H9 (cell line): ENCODE results near the gene IFFO2. TPM values are rescaled to one million over a fixed set of nuclear protein-coding genes. Genes with fewer than 3 reads are reported as not detected.

ENCODE experiments used
- DNase-seq: peaks from one replicate; pipeline ENCODE4 v3.0.0-alpha.2; 2017
- H2AFZ ChIP-seq: one replicate; pipeline ENCODE4 v1.6.1; 2013; ENCODE audit warnings: mild to moderate bottlenecking, low read length, control low read depth, moderate library complexity
- H2AK5ac ChIP-seq: 2 replicates; pipeline ENCODE4 v1.6.1; 2013; ENCODE audit warnings: low read length, control low read depth, mixed read lengths; ENCODE audit not compliant: insufficient read length
- H2BK120ac ChIP-seq: one replicate; pipeline ENCODE4 v1.6.1; 2013; ENCODE audit warnings: low read depth, mild to moderate bottlenecking, low read length, control low read depth, inconsistent platforms; ENCODE audit not compliant: poor library complexity, severe bottlenecking
- H2BK12ac ChIP-seq: 2 replicates; pipeline ENCODE4 v1.6.1; 2013; ENCODE audit warnings: low read length, control low read depth, mixed read lengths, low read depth; ENCODE audit not compliant: insufficient read length
- H2BK15ac ChIP-seq: 2 replicates; pipeline ENCODE4 v1.6.1; 2013; ENCODE audit warnings: low read depth, low read length, control low read depth
- H2BK20ac ChIP-seq: one replicate; pipeline ENCODE4 v1.6.1; 2013; ENCODE audit warnings: low read depth, mild to moderate bottlenecking, low read length, control low read depth, inconsistent platforms; ENCODE audit not compliant: poor library complexity, severe bottlenecking
- H2BK5ac ChIP-seq: 2 replicates; pipeline ENCODE4 v1.6.1; 2013; ENCODE audit warnings: low read length, control low read depth, mixed read lengths; ENCODE audit not compliant: insufficient read length
- H3K14ac ChIP-seq: 2 replicates; pipeline ENCODE4 v1.6.1; 2013; ENCODE audit warnings: low read length, control low read depth; ENCODE audit not compliant: insufficient read depth
- H3K18ac ChIP-seq: 2 replicates; pipeline ENCODE4 v1.6.1; 2013; ENCODE audit warnings: low read depth, mild to moderate bottlenecking, mixed read lengths, low read length, control low read depth; ENCODE audit not compliant: insufficient read length
- H3K23ac ChIP-seq: 2 replicates; pipeline ENCODE4 v1.6.1; 2013; ENCODE audit warnings: low read length, control low read depth, mixed read lengths, low read depth; ENCODE audit not compliant: insufficient read length
- H3K23me2 ChIP-seq: 2 replicates; pipeline ENCODE4 v1.6.1; 2013; ENCODE audit warnings: low read depth, mild to moderate bottlenecking, mixed read lengths, low read length, control low read depth; ENCODE audit not compliant: insufficient read length, poor library complexity, severe bottlenecking
- H3K27ac ChIP-seq: 2 replicates; pipeline ENCODE4 v1.5.1; 2013; ENCODE audit warnings: low read length, control low read depth, mixed read lengths, low read depth; ENCODE audit not compliant: insufficient read length
- H3K27me3 ChIP-seq: 2 replicates; pipeline ENCODE4 v1.6.1; 2013; ENCODE audit warnings: low read length, control low read depth, inconsistent platforms; ENCODE audit not compliant: insufficient read depth
- H3K4ac ChIP-seq: 2 replicates; pipeline ENCODE4 v1.6.1; 2013; ENCODE audit warnings: low read depth, mild to moderate bottlenecking, control low read depth, inconsistent platforms, low read length, moderate library complexity
- H3K4me1 ChIP-seq: 2 replicates; pipeline ENCODE4 v1.6.1; 2013; ENCODE audit warnings: low read length, control low read depth, inconsistent platforms; ENCODE audit not compliant: insufficient read depth
- H3K4me2 ChIP-seq: 2 replicates; pipeline ENCODE4 v1.6.1; 2013; ENCODE audit warnings: low read length, control low read depth, mixed read lengths; ENCODE audit not compliant: insufficient read length, insufficient read depth
- H3K56ac ChIP-seq: 2 replicates; pipeline ENCODE4 v1.6.1; 2013; ENCODE audit warnings: low read depth, mild to moderate bottlenecking, mixed read lengths, low read length, control low read depth; ENCODE audit not compliant: insufficient read length
- H3K79me1 ChIP-seq: 2 replicates; pipeline ENCODE4 v1.6.1; 2013; ENCODE audit warnings: low read depth, mild to moderate bottlenecking, moderate library complexity, low read length, control low read depth, inconsistent platforms; ENCODE audit not compliant: insufficient read depth, poor library complexity, severe bottlenecking
- H3K79me2 ChIP-seq: 2 replicates; pipeline ENCODE4 v1.6.1; 2013; ENCODE audit warnings: low read length, control low read depth, inconsistent platforms; ENCODE audit not compliant: insufficient read depth
- H3K9ac ChIP-seq: 2 replicates; pipeline ENCODE4 v1.6.1; 2013; ENCODE audit warnings: low read length, control low read depth, mixed read lengths; ENCODE audit not compliant: insufficient read length; ENCODE audit errors: extremely low read depth
- H3K9me3 ChIP-seq: one replicate; pipeline ENCODE4 v1.6.1; 2013; ENCODE audit warnings: low read depth, low read length, inconsistent platforms; ENCODE audit not compliant: control insufficient read depth
- H3T11ph ChIP-seq: one replicate; pipeline ENCODE4 v1.6.1; 2013; ENCODE audit warnings: mild to moderate bottlenecking, low read length, control low read depth, inconsistent platforms
- H4K20me1 ChIP-seq: one replicate; pipeline ENCODE4 v1.6.1; 2013; ENCODE audit not compliant: control insufficient read depth, insufficient read length, insufficient read depth
- H4K5ac ChIP-seq: 2 replicates; pipeline ENCODE4 v1.6.1; 2013; ENCODE audit warnings: low read depth, mild to moderate bottlenecking, mixed read lengths, low read length, control low read depth; ENCODE audit not compliant: insufficient read length
- H4K8ac ChIP-seq: replicated peaks from 2 replicates; pipeline ENCODE4 v1.6.1; 2013; ENCODE audit warnings: low read length, control low read depth, mixed read lengths, low read depth; ENCODE audit not compliant: insufficient read length
- H4K91ac ChIP-seq: 2 replicates; pipeline ENCODE4 v1.6.1; 2013; ENCODE audit warnings: low read depth, mild to moderate bottlenecking, moderate library complexity, mixed read lengths, low read length, control low read depth; ENCODE audit not compliant: insufficient read length
- H3K27ac Mint-ChIP-seq, 3 experiments: 2 replicates in 2 of 3; 3 replicates in 1 of 3; pipeline ENCODE4 v1.8.0; 2020 to 2021; ENCODE audit warnings: mixed read lengths in 3 of 3, mild to moderate bottlenecking in 1 of 3, moderate library complexity in 1 of 3
- H3K27me3 Mint-ChIP-seq: 2 replicates; pipeline ENCODE4 v1.8.0; 2021; ENCODE audit warnings: low read depth, mild to moderate bottlenecking, moderate library complexity, mixed read lengths
- H3K36me3 Mint-ChIP-seq, 3 experiments: 2 replicates in 2 of 3; 3 replicates in 1 of 3; pipeline ENCODE4 v1.8.0; 2020 to 2021; ENCODE audit warnings: low read depth in 3 of 3, mixed read lengths in 3 of 3; ENCODE audit not compliant: insufficient read depth in 1 of 3
- H3K4me1 Mint-ChIP-seq, 2 experiments: 2 replicates each; pipeline ENCODE4 v1.8.0; 2020; ENCODE audit warnings: mixed read lengths in 2 of 2
- H3K4me3 Mint-ChIP-seq, 2 experiments: 2 replicates in 1 of 2; 3 replicates in 1 of 2; pipeline ENCODE4 v1.8.0; 2020 to 2021; ENCODE audit warnings: mild to moderate bottlenecking in 2 of 2, mixed read lengths in 2 of 2, moderate library complexity in 1 of 2
- H3K9me3 Mint-ChIP-seq, 2 experiments: 2 replicates in 1 of 2; 3 replicates in 1 of 2; pipeline ENCODE4 v1.8.0; 2020; ENCODE audit warnings: mild to moderate bottlenecking in 2 of 2, mixed read lengths in 2 of 2, moderate library complexity in 1 of 2
- WGBS: extraction: QIAGEN DNeasy Blood & Tissue Kit; methylation state at CpG from one replicate; pipeline ENCODE4 v1.1.7; 2013; ENCODE audit warnings: missing lambda C conversion rate, low lambda C conversion rate, mixed read lengths; ENCODE audit not compliant: insufficient read length; ENCODE audit errors: extremely low coverage; 5-methylcytosine and 5-hydroxymethylcytosine counted together
- total RNA-seq: library from RNA; stranded (reverse); gene quantifications from 2 replicates; pipeline ENCODE4 v1.2.1, GENCODE V29; 2021
- TF ChIP-seq, protein P1 (sequence below): fragments of 200-600 bp; sonication (generic); conservative IDR thresholded peaks from 3 replicates; pipeline ENCODE4 v1.8.0; 2021; ENCODE audit warnings: antibody characterized with exemption, mild to moderate bottlenecking

IFFO2 gene
- total RNA-seq, 1 experiment from 2014 or later, result 3.6 TPM

DNA sequence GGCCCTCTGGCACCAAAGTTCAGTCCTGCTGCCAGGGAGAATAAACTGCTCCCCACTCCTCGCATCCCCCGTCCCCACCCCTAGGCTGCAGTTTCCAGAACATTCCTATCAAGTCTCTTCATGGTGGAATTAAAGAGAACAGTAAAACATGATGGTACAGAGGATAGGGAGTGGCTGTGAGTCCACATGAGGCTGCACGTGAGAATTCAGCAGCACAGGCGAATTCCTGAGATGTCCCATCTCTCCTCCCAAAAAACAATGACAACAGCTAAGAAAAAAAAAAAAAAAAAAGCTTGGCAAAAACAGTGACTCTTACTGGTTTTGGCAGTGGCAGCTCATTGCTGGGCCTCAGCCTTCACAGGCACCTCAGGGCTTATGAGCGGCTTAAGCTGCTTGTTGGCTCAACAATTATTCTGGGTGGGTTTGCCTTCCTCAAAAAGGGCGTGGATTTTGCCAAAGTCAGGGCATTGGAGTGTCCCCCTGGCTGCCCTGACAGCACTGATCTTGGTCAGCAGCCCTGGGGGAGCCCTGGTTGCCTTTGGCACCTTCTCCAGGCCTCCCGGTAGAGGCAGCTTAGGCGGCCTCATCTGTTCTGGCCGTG lies 5.7 kb upstream of the IFFO2 start:
- Histone ChIP-seq H3T11ph (no peak overlapping the region), H4K91ac (no peak overlapping the region), H3K27ac (no peak overlapping the region), H3K23ac (no peak overlapping the region), H3K14ac (no peak overlapping the region), H2BK12ac (no peak overlapping the region), H2BK120ac (no peak overlapping the region), H3K18ac (no peak overlapping the region), H2BK15ac (no peak overlapping the region), H2BK5ac (no peak overlapping the region), H4K5ac (no peak overlapping the region), H2BK20ac (no peak overlapping the region), H3K27me3 (peaks cover 5% of the 10 kb centered on the region; the same call in 1 of the 2 replicates), H3K56ac (no peak overlapping the region), H4K20me1 (no peaks in the 10 kb centered on the region), H2AK5ac (no peak overlapping the region), H3K9me3 (no peaks in the 10 kb centered on the region), H3K9ac (no peak overlapping the region), H3K4me1 (no peaks in the 10 kb centered on the region), H4K8ac (no peak overlapping the region), H3K23me2 (peaks cover under 1% of the 10 kb centered on the region), H3K79me2 (no peaks in the 10 kb centered on the region), H3K4me2 (no peak overlapping the region), H3K4ac (no peak overlapping the region), H3K79me1 (no peaks in the 10 kb centered on the region), H2AFZ (no peak overlapping the region)
- Mint-ChIP-seq H3K27me3 (peaks cover 47% of the 10 kb centered on the region), H3K36me3 (no peaks in the 10 kb centered on the region; a peak in 1 of 7 replicates), H3K4me1 (peaks cover 16 to 30% of the 10 kb centered on the region in 2 experiments), H3K9me3 (no peaks in the 10 kb centered on the region), H3K4me3 (no peak overlapping the region), H3K27ac (no peak overlapping the region)
- WGBS, result no CpG with 5 or more reads among the region's 9 CpGs
- TF ChIP-seq, protein P1, sequence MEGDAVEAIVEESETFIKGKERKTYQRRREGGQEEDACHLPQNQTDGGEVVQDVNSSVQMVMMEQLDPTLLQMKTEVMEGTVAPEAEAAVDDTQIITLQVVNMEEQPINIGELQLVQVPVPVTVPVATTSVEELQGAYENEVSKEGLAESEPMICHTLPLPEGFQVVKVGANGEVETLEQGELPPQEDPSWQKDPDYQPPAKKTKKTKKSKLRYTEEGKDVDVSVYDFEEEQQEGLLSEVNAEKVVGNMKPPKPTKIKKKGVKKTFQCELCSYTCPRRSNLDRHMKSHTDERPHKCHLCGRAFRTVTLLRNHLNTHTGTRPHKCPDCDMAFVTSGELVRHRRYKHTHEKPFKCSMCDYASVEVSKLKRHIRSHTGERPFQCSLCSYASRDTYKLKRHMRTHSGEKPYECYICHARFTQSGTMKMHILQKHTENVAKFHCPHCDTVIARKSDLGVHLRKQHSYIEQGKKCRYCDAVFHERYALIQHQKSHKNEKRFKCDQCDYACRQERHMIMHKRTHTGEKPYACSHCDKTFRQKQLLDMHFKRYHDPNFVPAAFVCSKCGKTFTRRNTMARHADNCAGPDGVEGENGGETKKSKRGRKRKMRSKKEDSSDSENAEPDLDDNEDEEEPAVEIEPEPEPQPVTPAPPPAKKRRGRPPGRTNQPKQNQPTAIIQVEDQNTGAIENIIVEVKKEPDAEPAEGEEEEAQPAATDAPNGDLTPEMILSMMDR, result no peak
- DNase-seq, result no peak
